Neural progenitor cell (in vitro differentiated cells): ENCODE measurements around the gene RBM47.

Experiments
- CTCF ChIP-seq: fragments of 200-600 bp; sonication (generic); IDR thresholded peaks from 2 replicates; pipeline ENCODE4 v1.5.1; 2017; ENCODE audit warnings: antibody characterized with exemption, mild to moderate bottlenecking
- EZH2 ChIP-seq: fragments of 200-600 bp; sonication (generic); IDR thresholded peaks from 2 replicates; pipeline ENCODE4 v1.6.1; 2017; ENCODE audit warnings: antibody characterized with exemption, mild to moderate bottlenecking, moderate library complexity
- EZH2phosphoT487 ChIP-seq: fragments of 200-600 bp; sonication (generic); IDR thresholded peaks from 2 replicates; pipeline ENCODE4 v1.6.1; 2017; ENCODE audit warnings: antibody characterized with exemption

- TF ChIP-seq CTCF (no peak), EZH2 (no peak), EZH2phosphoT487 (no peak)
These were observed 121.7 kb downstream of the RBM47 start for GRCh38 chr4:40507977-40508376.
